ENCODE data around the gene FBXL17.

GRCh38 chr5:107935645-107936044, 446.3 kb downstream of the FBXL17 start:
- TF ChIP-seq CTCF (IDR thresholded peaks at IDR 0.05) (no peak), POLR2A (IDR thresholded peaks at IDR 0.05) (no peak)
